GM21786 (cell line): Measurements from ENCODE around the gene COL12A1.

Experiments
- ATAC-seq: cut with Tn5 transposase; IDR thresholded peaks from one replicate; pipeline ENCODE4 v1.9.1; 2021; ENCODE audit not compliant: unreplicated experiment

The COL12A1 gene

DNA sequence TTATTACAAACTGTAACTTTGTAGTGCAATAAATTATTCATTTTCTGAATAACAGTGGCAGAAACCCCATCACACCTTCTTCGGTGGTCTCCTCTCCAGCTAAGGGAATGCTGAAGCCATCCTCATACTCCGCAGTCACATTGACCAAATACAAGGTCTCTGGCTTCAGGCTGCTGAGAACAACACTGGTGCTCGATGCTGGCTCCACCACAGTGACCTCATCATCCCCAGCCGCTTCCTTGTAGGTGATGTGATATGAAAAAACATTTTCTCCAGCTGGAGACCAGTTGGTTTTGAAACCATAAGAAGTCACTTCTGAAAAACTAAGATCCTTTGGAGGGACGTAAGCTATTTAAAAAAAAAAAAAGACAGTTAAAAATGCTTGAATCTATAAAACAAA lies 25.0 kb downstream of the COL12A1 start:
- ATAC-seq = no peak

DNA sequence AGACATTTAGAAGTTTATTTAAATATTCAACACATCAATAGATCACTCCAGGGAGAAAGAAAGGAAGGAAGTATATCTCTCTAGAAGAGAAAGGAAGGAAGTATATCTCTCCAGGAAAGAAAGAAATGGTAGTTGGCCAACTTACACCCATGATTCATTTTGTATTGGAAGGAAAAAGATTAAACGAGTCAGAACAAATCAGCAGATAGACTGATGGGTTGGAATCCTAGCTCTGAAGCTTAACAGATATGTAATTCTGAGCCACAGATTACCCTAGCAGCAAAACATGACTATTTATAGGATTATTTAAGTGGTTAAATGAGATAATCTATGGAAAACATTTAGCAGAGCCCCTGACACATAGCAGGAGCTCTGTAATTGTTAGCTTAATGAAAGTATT lies 27.1 kb downstream of the COL12A1 start:
- no peak for ATAC-seq

DNA sequence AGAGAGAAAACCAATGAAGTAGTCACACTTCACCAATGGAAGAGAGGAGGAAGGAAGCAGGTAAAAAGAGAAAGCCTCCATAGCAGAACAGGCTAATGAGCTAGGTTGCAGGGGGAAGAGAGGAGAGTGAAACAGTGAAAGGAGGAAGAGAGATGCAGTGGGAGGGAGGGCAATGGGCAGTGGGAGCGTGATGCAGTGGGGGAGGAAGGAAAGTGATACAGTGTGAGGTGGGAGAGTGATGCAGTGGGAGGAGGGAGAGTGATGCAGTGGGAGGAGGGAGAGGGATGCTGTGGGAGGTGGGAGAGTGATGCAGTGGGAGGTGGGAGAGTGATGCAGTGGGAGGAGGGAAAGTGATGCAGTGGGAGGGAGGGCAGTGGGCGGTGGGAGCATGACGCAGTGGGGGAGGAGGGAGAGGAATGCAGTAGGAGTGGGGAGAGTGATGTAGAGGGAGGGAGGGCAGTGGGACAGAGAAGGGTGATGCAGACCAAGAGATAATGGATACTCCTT lies 29.7 kb downstream of the COL12A1 start:
- ATAC-seq = no peak

- no peak for ATAC-seq
Observed at GRCh38 chr6:75171986-75172385, 33.9 kb downstream of the COL12A1 start.

DNA sequence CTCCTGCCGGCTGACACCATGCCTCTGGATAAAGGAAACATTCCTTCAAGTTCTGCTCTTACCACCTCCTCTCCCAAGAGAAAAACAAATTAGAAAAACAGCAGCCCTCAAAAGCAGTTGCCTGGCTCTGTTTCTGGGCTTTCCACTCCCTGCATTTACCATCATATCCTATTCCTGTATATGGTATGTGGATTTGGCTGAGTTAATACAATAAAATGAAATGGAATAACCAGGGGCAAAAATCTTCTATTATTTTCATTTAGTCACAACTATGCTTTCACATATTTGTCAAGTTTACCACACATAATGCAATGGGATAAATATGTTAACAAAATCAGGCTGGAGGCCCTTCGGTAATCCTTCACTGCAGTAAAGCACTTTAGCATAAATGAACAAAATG lies 34.3 kb downstream of the COL12A1 start:
- no peak for ATAC-seq

GRCh38 chr6:75170691-75171560 lies 34.9 kb downstream of the COL12A1 start:
- ATAC-seq = no peak

DNA sequence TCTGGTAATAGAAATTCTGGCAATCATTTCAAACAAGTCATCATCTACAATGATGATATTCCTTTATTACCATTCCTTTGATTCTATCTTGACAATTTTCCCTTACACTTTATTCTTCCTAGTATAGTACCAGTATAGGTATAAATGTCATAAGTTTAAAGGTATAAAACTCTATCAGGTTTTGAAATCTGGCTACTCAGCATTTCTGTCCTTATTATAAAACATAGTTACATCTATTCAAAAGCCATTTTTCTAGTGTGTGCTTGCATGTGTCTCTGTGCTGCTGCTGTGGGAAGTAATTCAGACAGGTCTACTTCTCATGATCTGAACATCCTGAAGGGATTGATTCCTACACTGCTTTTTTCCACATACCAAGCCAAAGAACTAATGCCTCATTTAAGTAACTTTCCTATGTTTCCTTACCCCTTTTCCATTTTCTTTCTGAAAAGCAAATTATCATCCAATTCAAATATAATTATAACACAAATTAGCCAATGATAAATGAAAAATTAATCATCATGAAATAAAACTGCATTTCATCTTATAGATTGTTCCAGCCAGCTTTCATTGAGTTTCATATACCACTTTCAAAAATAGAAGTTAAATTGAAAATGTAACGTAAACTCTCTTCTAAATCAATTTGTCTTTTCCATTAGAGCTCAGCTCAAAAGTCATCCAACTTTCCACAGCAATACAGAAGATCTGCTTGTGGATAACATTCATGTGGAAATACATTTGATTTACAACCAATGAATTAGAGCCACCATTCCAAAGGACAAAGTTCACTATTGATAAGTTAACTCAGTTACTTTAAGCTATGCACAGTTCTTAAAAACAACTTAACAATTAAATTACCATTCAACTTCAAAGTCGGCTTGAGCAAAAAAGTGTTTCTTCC lies 35.9 kb downstream of the COL12A1 start:
- no peak for ATAC-seq

GRCh38 chr6:75167851-75168250 lies 38.0 kb downstream of the COL12A1 start:
- no peak for ATAC-seq

GRCh38 chr6:75167325-75167724 lies 38.5 kb downstream of the COL12A1 start:
- no peak for ATAC-seq

- no peak for ATAC-seq
Observed at GRCh38 chr6:75166773-75167172, 39.1 kb downstream of the COL12A1 start.

- no peak for ATAC-seq
Observed at GRCh38 chr6:75166236-75166635, 39.6 kb downstream of the COL12A1 start.

GRCh38 chr6:75158176-75158575 lies 47.7 kb downstream of the COL12A1 start:
- no peak for ATAC-seq

DNA sequence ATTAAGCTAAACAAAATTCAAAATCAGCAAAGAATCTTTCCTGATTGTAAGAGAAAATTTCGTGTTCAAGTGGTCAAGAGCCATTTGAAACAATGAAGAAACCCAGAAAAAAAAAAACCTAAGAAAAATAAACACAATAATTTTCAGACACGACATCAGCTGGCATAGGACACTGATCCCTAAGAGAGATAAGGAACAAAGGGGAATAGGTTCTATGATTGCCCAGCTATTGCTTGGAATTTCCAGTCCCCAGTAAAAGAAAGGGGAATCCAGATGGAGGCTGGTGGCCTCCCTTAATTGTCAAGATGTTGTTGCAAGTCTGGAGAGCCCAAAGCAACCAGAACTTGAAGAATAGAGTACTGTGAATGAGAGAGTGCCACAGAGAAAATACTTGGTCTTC lies 48.5 kb downstream of the COL12A1 start:
- no peak for ATAC-seq

GRCh38 chr6:75156186-75156878 lies 49.5 kb downstream of the COL12A1 start:
- ATAC-seq = no peak

GRCh38 chr6:75155631-75156030 lies 50.2 kb downstream of the COL12A1 start:
- ATAC-seq = no peak

GRCh38 chr6:75154973-75155372 lies 50.9 kb downstream of the COL12A1 start:
- ATAC-seq = no peak

DNA sequence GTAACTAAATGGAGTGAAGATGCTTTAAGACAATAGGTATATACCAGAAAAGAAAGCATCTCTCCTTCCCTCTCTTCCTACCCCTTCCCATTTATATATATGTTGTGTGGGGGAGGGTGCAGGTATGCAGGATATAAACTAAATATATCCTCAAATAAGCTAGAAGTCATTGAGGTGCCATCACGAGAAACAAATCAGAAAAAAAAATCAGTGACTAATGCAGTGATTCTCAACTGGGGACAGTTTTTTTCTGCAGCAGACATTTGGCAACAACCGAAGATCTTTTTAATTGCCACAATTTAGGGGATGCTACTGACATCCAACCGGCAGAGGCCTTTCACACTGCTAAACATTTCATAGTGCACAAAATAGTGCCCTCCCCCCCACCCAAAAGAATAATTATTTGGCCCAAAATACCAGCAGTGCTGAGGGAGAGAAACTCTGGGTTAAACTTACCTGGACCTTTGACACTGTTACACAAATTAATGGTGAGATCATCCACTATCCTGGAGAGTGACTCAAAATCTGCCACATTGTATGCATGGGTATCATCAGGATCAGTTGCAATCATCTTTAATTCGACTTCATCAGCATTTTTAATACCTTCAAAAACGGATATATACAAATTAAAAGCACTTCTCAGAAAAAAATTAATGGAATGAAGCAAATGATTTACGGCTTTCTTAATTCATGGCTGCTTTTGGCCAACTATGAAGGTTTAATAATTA lies 55.0 kb downstream of the COL12A1 start:
- ATAC-seq = no peak

- ATAC-seq = no peak
Observed at GRCh38 chr6:75149696-75150095, 56.2 kb downstream of the COL12A1 start.

GRCh38 chr6:75149240-75149639 lies 56.6 kb downstream of the COL12A1 start:
- ATAC-seq = no peak

GRCh38 chr6:75147512-75147911 lies 58.3 kb downstream of the COL12A1 start:
- ATAC-seq = peak; percentile 99

GRCh38 chr6:75145976-75146375 lies 59.9 kb downstream of the COL12A1 start:
- no peak for ATAC-seq
